GM12878 (cell line): ENCODE measurements around the gene NPB. TPM values are rescaled to one million over a fixed set of nuclear protein-coding genes. Genes with fewer than 3 reads are reported as not detected.

ENCODE experiments used
- ATAC-seq: fragments of 200-7000 bp; cut with Tn5 transposase; 3 replicates; pipeline ENCODE4 v1.9.1; 2020; ENCODE audit warnings: mild to moderate bottlenecking, moderate library complexity
- BruUV-seq: library from RNA; stranded (reverse); fragments of 400-500 nt; replicated peaks from 2 replicates; lab custom pipeline; 2021; lab: Mats Ljungman, UMichigan
- CTCF ChIA-PET: fragments of 300-600 bp; sonication (Branson Sonifier 250); formaldehyde crosslinking; extraction: SDS; loops from one replicate; lab custom pipeline; 2021; ENCODE audit warnings: inconsistent platforms; lab: Yijun Ruan, JAX
- POLR2A ChIA-PET: fragments of 350-600 bp; formaldehyde crosslinking; extraction: SDS; loops from one replicate; lab custom pipeline; 2021; ENCODE audit warnings: inconsistent platforms; lab: Charles Lee
- RAD21 ChIA-PET: fragments of 300-600 bp; sonication (Branson Sonifier 250); formaldehyde crosslinking; loops from one replicate; lab custom pipeline; 2023; ENCODE audit warnings: antibody characterized with exemption; ENCODE audit not compliant: unreplicated experiment; lab: Charles Lee
- SMC1A ChIA-PET: fragments of 300-600 bp; sonication (Branson Sonifier 250); formaldehyde crosslinking; loops from one replicate; lab custom pipeline; 2023; ENCODE audit not compliant: unreplicated experiment, uncharacterized antibody; lab: Charles Lee
- DNase-seq: peaks from one replicate; pipeline ENCODE4 v3.0.0-alpha.2; 2011; ENCODE audit warnings: low read depth, low spot score
- FAIRE-seq: peaks from 3 replicates; lab custom pipeline; 2011; peaks lifted over from hg19 to GRCh38; lab: Jason Lieb, UNC
- H2AFZ ChIP-seq: 2 replicates; pipeline ENCODE4 v1.6.0; 2011; ENCODE audit warnings: low read depth, low read length, control low read depth; ENCODE audit not compliant: control insufficient read depth
- H3K27ac ChIP-seq: 2 replicates; pipeline ENCODE4 v1.5.1; 2011; ENCODE audit warnings: control low read depth; ENCODE audit not compliant: control insufficient read depth, insufficient read depth
- H3K27me3 ChIP-seq, 2 experiments: replicated peaks in 1 of 2; 2 replicates each; pipeline versions ENCODE4 v1.6.0 to v1.6.1; 2011; ENCODE audit warnings: low read length in 1 of 2; ENCODE audit not compliant: control insufficient read depth in 2 of 2, insufficient read depth in 2 of 2
- H3K36me3 ChIP-seq, 2 experiments: 2 replicates each; pipeline ENCODE4 v1.5.1; 2011; ENCODE audit warnings: low read length in 1 of 2; ENCODE audit not compliant: control insufficient read depth in 2 of 2, insufficient read depth in 2 of 2
- H3K4me1 ChIP-seq: 2 replicates; pipeline ENCODE4 v1.6.1; 2011; ENCODE audit warnings: mild to moderate bottlenecking, low read length, moderate library complexity, mixed read lengths; ENCODE audit not compliant: control insufficient read depth, insufficient read depth
- H3K4me2 ChIP-seq: 2 replicates; pipeline ENCODE4 v1.6.0; 2011; ENCODE audit warnings: control low read depth; ENCODE audit not compliant: control insufficient read depth, insufficient read depth
- H3K4me3 ChIP-seq: fragments of 200-600 bp; sonication (generic); 2 replicates; pipeline ENCODE4 v1.5.1; 2016
- H3K79me2 ChIP-seq: 2 replicates; pipeline ENCODE4 v1.6.0; 2011; ENCODE audit warnings: low read length; ENCODE audit not compliant: control insufficient read depth, insufficient read depth
- H3K9ac ChIP-seq: 2 replicates; pipeline ENCODE4 v1.8.0; 2011; ENCODE audit warnings: low read length, control low read depth, mixed read lengths; ENCODE audit not compliant: control insufficient read depth, insufficient read depth
- H3K9me3 ChIP-seq: replicated peaks from 3 replicates; pipeline ENCODE4 v1.5.1; 2011; ENCODE audit warnings: mild to moderate bottlenecking, low read length; ENCODE audit not compliant: control insufficient read depth, insufficient read depth
- H4K20me1 ChIP-seq: 2 replicates; pipeline ENCODE4 v1.6.0; 2011; ENCODE audit not compliant: control insufficient read depth, insufficient read depth
- CHD2 ChIP-seq: IDR thresholded peaks from 2 replicates; pipeline ENCODE4 v1.6.1; 2011; ENCODE audit warnings: low read depth, low read length, improper control_type of control experiment, borderline replicate concordance
- EP300 ChIP-seq, 2 experiments: fragments of 150-350 bp in 1 of 2; IDR thresholded peaks; 2 replicates each; pipeline ENCODE4 v1.6.1; 2011 to 2012; ENCODE audit warnings: low read depth in 2 of 2, low read length in 2 of 2, borderline replicate concordance in 1 of 2, improper control_type of control experiment in 1 of 2, inconsistent platforms in 1 of 2; ENCODE audit not compliant: control insufficient read depth in 1 of 2
- FOS ChIP-seq: IDR thresholded peaks from 3 replicates; pipeline ENCODE4 v1.6.1; 2011; ENCODE audit warnings: borderline replicate concordance; ENCODE audit not compliant: insufficient read length; ENCODE audit errors: extremely low read depth
- NR2C1 ChIP-seq: fragments of 450-650 bp; IDR thresholded peaks from 2 replicates; pipeline ENCODE4 v1.6.1; 2017; ENCODE audit warnings: antibody characterized with exemption, mild to moderate bottlenecking, moderate library complexity
- PAX5 ChIP-seq: IDR thresholded peaks from 2 replicates; pipeline ENCODE4 v1.6.1; 2011; ENCODE audit warnings: low read depth, low read length, borderline replicate concordance
- SMAD5 ChIP-seq: IDR thresholded peaks from 2 replicates; pipeline ENCODE4 v1.6.1; 2016; ENCODE audit warnings: antibody characterized with exemption, low read depth
- SPI1 ChIP-seq: IDR thresholded peaks from 2 replicates; pipeline ENCODE4 v1.6.1; 2011; ENCODE audit warnings: low read depth, mild to moderate bottlenecking, low read length, moderate library complexity, borderline replicate concordance; ENCODE audit not compliant: insufficient read depth
- SUPT20H ChIP-seq: IDR thresholded peaks from 2 replicates; pipeline ENCODE4 v1.6.1; 2011; ENCODE audit warnings: low read depth, mild to moderate bottlenecking, low read length, moderate library complexity, borderline replicate concordance; ENCODE audit not compliant: control insufficient read depth
- ZBED1 ChIP-seq: IDR thresholded peaks from 2 replicates; pipeline ENCODE4 v1.6.1; 2016; ENCODE audit warnings: borderline replicate concordance
- ZZZ3 ChIP-seq: IDR thresholded peaks from 2 replicates; pipeline ENCODE4 v1.6.1; 2011; ENCODE audit warnings: low read depth; ENCODE audit not compliant: control insufficient read depth, insufficient read length
- WGBS: methylation state at CpG from one replicate; pipeline ENCODE4 v1.1.6; 2016; ENCODE audit warnings: low lambda C conversion rate; ENCODE audit not compliant: insufficient replicate concordance, insufficient coverage; ENCODE audit errors: missing lambda C conversion rate; 5-methylcytosine and 5-hydroxymethylcytosine counted together
- in situ Hi-C: fragments of 300-500 bp; cut with MboI; formaldehyde crosslinking; loops from 9 replicates; pipeline ENCODE4 v1.14.3; 2018; ENCODE audit warnings: mixed read lengths
- intact Hi-C: fragments of 100-400 bp; cut with micrococcal nuclease; formaldehyde crosslinking; loops from one replicate; pipeline ENCODE4 v1.14.2; 2022; ENCODE audit not compliant: unreplicated experiment
- polyA plus RNA-seq, 11 experiments: library from polyadenylated mRNA; depleted of rRNA in 4 of 11; unstranded in 6 of 11; stranded (reverse) in 5 of 11; fragments of >200 nt; fragmentation: Nextera tagmentation in 4 of 11; fragmentation: Illumina TruSeq in 1 of 11; extraction: Ambion mirVana in 4 of 11; extraction: Trizol in 1 of 11; gene quantifications; 1 replicate in 1 of 11; 2 replicates in 10 of 11; pipeline versions ENCODE4 v1.2.1 to v1.2.3, GENCODE V29; 2011 to 2016; ENCODE audit warnings: inconsistent platforms in 2 of 11, missing spikeins in 2 of 11, low read depth in 1 of 11
- total RNA-seq, 4 experiments: library from RNA; depleted of rRNA in 3 of 4; stranded (reverse); fragments of >200 nt in 3 of 4; fragmentation: Illumina TruSeq in 1 of 4; extraction: Trizol in 1 of 4; gene quantifications; 2 replicates each; pipeline versions ENCODE4 v1.2.1 to v1.2.3, GENCODE V29; 2013 to 2021
- TF ChIP-seq, protein P1 (sequence below): fragments of 450-650 bp; IDR thresholded peaks from 2 replicates; pipeline ENCODE4 v1.6.1; 2017; ENCODE audit warnings: antibody characterized with exemption, mild to moderate bottlenecking, moderate library complexity
- TF ChIP-seq, protein P2 (sequence below): fragments of 450-650 bp; IDR thresholded peaks from 2 replicates; pipeline ENCODE4 v1.6.1; 2017; ENCODE audit warnings: borderline replicate concordance
- TF ChIP-seq, protein P3 (sequence below): fragments of 450-650 bp; IDR thresholded peaks from 2 replicates; pipeline ENCODE4 v1.6.1; 2017; ENCODE audit warnings: low read depth, mild to moderate bottlenecking, moderate library complexity
- TF ChIP-seq, protein P4 (sequence below): fragments of 150-350 bp; IDR thresholded peaks from 2 replicates; pipeline ENCODE4 v1.6.1; 2014; ENCODE audit warnings: mild to moderate bottlenecking, low read depth, low read length
- TF ChIP-seq, protein P5 (sequence below): fragments of 450-650 bp; IDR thresholded peaks from 2 replicates; pipeline ENCODE4 v1.6.1; 2014; ENCODE audit warnings: mild to moderate bottlenecking

The NPB gene
- total and polyA plus RNA-seq, 10 of the 15 experiments (the other 5 are each of a cell fraction or from before 2014, with no cell fraction given), result 0.03 to 0.40 (median 0.15) TPM; not detected in 2

DNA sequence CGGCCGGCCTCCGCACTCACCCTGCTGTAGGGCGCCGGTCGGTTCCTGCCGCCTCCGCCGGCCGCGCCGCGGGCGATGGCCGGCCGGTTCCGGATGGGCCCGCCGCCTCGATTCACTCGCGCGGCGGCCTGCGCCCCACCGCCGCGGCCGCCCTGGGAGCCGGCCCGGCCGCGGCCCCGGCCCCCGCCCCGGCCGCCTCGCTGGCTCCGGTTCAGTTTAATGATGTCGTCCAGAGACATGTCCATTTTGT lies 10.8 kb upstream of the NPB start (continued):
- TF ChIP-seq, protein P1, sequence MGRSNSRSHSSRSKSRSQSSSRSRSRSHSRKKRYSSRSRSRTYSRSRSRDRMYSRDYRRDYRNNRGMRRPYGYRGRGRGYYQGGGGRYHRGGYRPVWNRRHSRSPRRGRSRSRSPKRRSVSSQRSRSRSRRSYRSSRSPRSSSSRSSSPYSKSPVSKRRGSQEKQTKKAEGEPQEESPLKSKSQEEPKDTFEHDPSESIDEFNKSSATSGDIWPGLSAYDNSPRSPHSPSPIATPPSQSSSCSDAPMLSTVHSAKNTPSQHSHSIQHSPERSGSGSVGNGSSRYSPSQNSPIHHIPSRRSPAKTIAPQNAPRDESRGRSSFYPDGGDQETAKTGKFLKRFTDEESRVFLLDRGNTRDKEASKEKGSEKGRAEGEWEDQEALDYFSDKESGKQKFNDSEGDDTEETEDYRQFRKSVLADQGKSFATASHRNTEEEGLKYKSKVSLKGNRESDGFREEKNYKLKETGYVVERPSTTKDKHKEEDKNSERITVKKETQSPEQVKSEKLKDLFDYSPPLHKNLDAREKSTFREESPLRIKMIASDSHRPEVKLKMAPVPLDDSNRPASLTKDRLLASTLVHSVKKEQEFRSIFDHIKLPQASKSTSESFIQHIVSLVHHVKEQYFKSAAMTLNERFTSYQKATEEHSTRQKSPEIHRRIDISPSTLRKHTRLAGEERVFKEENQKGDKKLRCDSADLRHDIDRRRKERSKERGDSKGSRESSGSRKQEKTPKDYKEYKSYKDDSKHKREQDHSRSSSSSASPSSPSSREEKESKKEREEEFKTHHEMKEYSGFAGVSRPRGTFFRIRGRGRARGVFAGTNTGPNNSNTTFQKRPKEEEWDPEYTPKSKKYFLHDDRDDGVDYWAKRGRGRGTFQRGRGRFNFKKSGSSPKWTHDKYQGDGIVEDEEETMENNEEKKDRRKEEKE, result no peak
- TF ChIP-seq, protein P2, sequence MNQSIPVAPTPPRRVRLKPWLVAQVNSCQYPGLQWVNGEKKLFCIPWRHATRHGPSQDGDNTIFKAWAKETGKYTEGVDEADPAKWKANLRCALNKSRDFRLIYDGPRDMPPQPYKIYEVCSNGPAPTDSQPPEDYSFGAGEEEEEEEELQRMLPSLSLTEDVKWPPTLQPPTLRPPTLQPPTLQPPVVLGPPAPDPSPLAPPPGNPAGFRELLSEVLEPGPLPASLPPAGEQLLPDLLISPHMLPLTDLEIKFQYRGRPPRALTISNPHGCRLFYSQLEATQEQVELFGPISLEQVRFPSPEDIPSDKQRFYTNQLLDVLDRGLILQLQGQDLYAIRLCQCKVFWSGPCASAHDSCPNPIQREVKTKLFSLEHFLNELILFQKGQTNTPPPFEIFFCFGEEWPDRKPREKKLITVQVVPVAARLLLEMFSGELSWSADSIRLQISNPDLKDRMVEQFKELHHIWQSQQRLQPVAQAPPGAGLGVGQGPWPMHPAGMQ, result no peak
- TF ChIP-seq EP300 (IDR thresholded peaks at IDR 0.05; ENCODE audit: borderline replicate concordance in 1 of 2, control insufficient read depth in 1 of 2, low read depth in 2 of 2, low read length in 2 of 2) (no peak), SUPT20H (no peak), ZZZ3 (no peak), SMAD5 (no peak)

DNA sequence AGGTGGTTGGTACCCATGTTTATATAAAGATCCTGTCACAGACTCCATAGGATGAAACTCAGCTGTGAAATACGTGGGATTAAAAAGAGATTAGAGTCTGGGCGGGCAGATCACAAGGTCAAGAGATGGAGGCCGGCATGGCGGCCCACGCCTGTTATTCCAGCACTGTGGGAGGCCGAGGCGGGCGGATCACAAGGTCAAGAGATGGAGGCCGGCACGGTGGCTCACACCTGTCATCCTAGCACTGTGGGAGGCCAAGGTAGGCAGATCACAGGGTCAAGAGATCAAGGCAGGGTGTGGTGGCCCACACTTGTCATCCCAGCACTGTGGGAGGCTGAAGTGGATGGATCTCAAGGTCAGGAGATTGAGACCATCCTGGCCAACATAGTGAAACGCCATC lies 6.6 kb upstream of the NPB start:
- ChIA-PET CTCF (no interaction called here), SMC1A (no interaction called here), POLR2A (interaction anchor here (2.5 kb wide), 1 partner anchor 15 kb away, joined by 13 read pairs; the partner anchor contains the start of gene PCYT2), RAD21 (no interaction called here)
- Histone ChIP-seq H3K9me3 (no peaks in the 10 kb centered on the region), H3K79me2 (peaks cover 28% of the 10 kb centered on the region), H3K27ac (no peak overlapping the region), H4K20me1 (no peaks in the 10 kb centered on the region), H3K27me3 (no peaks in the 10 kb centered on the region), H3K9ac (no peak overlapping the region), H3K4me3 (no peak overlapping the region), H2AFZ (no peak overlapping the region), H3K4me1 (peaks cover 16% of the 10 kb centered on the region), H3K4me2 (no peak overlapping the region), H3K36me3 (peaks cover 3 to 14% of the 10 kb centered on the region in 2 experiments; a peak in 3 of 4 replicates)
- FAIRE-seq, result no peak
- 97% methylated on average over 11 of the region's 11 CpGs for WGBS
- BruUV-seq, result no TSS peak
- in situ Hi-C loops, result no loop called here
- DNase-seq, result no peak
- ATAC-seq, result no peak
- intact Hi-C loops, result no loop called here
- TF ChIP-seq, protein P3, sequence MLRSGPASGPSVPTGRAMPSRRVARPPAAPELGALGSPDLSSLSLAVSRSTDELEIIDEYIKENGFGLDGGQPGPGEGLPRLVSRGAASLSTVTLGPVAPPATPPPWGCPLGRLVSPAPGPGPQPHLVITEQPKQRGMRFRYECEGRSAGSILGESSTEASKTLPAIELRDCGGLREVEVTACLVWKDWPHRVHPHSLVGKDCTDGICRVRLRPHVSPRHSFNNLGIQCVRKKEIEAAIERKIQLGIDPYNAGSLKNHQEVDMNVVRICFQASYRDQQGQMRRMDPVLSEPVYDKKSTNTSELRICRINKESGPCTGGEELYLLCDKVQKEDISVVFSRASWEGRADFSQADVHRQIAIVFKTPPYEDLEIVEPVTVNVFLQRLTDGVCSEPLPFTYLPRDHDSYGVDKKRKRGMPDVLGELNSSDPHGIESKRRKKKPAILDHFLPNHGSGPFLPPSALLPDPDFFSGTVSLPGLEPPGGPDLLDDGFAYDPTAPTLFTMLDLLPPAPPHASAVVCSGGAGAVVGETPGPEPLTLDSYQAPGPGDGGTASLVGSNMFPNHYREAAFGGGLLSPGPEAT, result no peak
- no peak for TF ChIP-seq CHD2
- TF ChIP-seq, protein P4, sequence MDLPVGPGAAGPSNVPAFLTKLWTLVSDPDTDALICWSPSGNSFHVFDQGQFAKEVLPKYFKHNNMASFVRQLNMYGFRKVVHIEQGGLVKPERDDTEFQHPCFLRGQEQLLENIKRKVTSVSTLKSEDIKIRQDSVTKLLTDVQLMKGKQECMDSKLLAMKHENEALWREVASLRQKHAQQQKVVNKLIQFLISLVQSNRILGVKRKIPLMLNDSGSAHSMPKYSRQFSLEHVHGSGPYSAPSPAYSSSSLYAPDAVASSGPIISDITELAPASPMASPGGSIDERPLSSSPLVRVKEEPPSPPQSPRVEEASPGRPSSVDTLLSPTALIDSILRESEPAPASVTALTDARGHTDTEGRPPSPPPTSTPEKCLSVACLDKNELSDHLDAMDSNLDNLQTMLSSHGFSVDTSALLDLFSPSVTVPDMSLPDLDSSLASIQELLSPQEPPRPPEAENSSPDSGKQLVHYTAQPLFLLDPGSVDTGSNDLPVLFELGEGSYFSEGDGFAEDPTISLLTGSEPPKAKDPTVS, result no peak
- TF ChIP-seq NR2C1, result no peak
- no peak for TF ChIP-seq FOS
- no peak for TF ChIP-seq PAX5
- no peak for TF ChIP-seq SPI1
- no peak for TF ChIP-seq ZBED1
- TF ChIP-seq, protein P5, sequence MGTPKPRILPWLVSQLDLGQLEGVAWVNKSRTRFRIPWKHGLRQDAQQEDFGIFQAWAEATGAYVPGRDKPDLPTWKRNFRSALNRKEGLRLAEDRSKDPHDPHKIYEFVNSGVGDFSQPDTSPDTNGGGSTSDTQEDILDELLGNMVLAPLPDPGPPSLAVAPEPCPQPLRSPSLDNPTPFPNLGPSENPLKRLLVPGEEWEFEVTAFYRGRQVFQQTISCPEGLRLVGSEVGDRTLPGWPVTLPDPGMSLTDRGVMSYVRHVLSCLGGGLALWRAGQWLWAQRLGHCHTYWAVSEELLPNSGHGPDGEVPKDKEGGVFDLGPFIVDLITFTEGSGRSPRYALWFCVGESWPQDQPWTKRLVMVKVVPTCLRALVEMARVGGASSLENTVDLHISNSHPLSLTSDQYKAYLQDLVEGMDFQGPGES, result no peak
